ENCODE measurements around the gene C3orf49. TPM values are rescaled to one million over a fixed set of nuclear protein-coding genes. Genes with fewer than 3 reads are reported as not detected.

Gene C3orf49
- polyA plus RNA-seq (2013, experiment 1 of 2) = not detected
- not detected for polyA plus RNA-seq (2013, experiment 2 of 2)

GRCh38 chr3:63819151-63819398 lies at the start of gene C3orf49:
Gene C3orf49 (plus strand): TSS chr3:63819299. CDS start chr3:63819472, 173 bp downstream.
- Histone ChIP-seq H3K27me3 (ENCODE audit: control insufficient read depth in 3 of 3, insufficient read depth in 3 of 3, low read depth in 1 of 3, low read length in 3 of 3) (no peaks in the 10 kb centered on the region), H2BK120ac (ENCODE audit: low read depth, low read length) (no peak within 1 kb of the TSS), H3K4me1 (ENCODE audit: control insufficient read depth in 2 of 2, insufficient read depth in 1 of 2, low read depth in 1 of 2, low read length in 2 of 2) (peaks cover 2 to 6% of the 10 kb centered on the region in 2 donors), H3K9me3 (replicated peaks in 1 of 2; ENCODE audit: control insufficient read depth in 2 of 2, insufficient read depth in 1 of 2, low read depth in 1 of 2, low read length in 2 of 2) (no peaks in the 10 kb centered on the region), H2AFZ (ENCODE audit: low read length) (no peak within 1 kb of the TSS), H3K9ac (ENCODE audit: low read depth, low read length, poor library complexity) (no peak within 1 kb of the TSS), H3K18ac (ENCODE audit: low read length) (no peak within 1 kb of the TSS), H3K79me1 (ENCODE audit: low read depth, low read length) (no peaks in the 10 kb centered on the region), H2BK12ac (ENCODE audit: low read length) (no peak within 1 kb of the TSS), H3K4me2 (ENCODE audit: insufficient read depth, low read length, poor library complexity, severe bottlenecking) (no peak within 1 kb of the TSS), H2BK15ac (ENCODE audit: low read length) (no peak within 1 kb of the TSS), H3K23ac (ENCODE audit: low read depth, low read length, poor library complexity) (no peak within 1 kb of the TSS), H2BK5ac (ENCODE audit: low read length) (no peak within 1 kb of the TSS), H4K8ac (ENCODE audit: low read depth, low read length) (no peak within 1 kb of the TSS), H4K91ac (ENCODE audit: low read depth, low read length, poor library complexity) (no peak within 1 kb of the TSS), H3K4me3 (ENCODE audit: low read length in 2 of 2) (no peak within 1 kb of the TSS), H3K27ac (replicated peaks; ENCODE audit: low read length) (no peak within 1 kb of the TSS), H3K4ac (ENCODE audit: low read length) (no peak within 1 kb of the TSS), H2AK5ac (ENCODE audit: low read depth, low read length) (no peak within 1 kb of the TSS), H3K36me3 (replicated peaks in 1 of 2; ENCODE audit: control insufficient read depth in 2 of 2, insufficient read depth in 2 of 2, low read length in 2 of 2) (no peaks in the 10 kb centered on the region), H3K14ac (ENCODE audit: low read length) (no peak within 1 kb of the TSS)
- WGBS, 2 donors (ENCODE audit: extremely low coverage in 2 of 2, insufficient read length in 2 of 2, insufficient replicate concordance in 1 of 2) = no CpG with 5 or more reads among the region's 1 CpG
- DNase-seq (ENCODE audit: low spot score) = no peak

GRCh38 chr3:63774781-63775180 lies 44.3 kb upstream of the C3orf49 start:
- no peak for DNase-seq (ENCODE audit: low spot score)

GRCh38 chr3:63779227-63779626 lies 39.9 kb upstream of the C3orf49 start:
- Histone ChIP-seq H3K27ac (replicated peaks; ENCODE audit: low read length) (no peak overlapping the region), H3K4me1 (ENCODE audit: control insufficient read depth in 2 of 2, insufficient read depth in 1 of 2, low read depth in 1 of 2, low read length in 2 of 2) (no peaks in the 10 kb centered on the region), H3K79me1 (ENCODE audit: low read depth, low read length) (no peaks in the 10 kb centered on the region), H2BK12ac (ENCODE audit: low read length) (no peak overlapping the region), H3K18ac (ENCODE audit: low read length) (no peak overlapping the region), H4K91ac (ENCODE audit: low read depth, low read length, poor library complexity) (no peak overlapping the region), H2AK5ac (ENCODE audit: low read depth, low read length) (no peak overlapping the region), H3K9ac (ENCODE audit: low read depth, low read length, poor library complexity) (no peak overlapping the region), H3K23ac (ENCODE audit: low read depth, low read length, poor library complexity) (no peak overlapping the region), H2BK5ac (ENCODE audit: low read length) (no peak overlapping the region), H4K8ac (ENCODE audit: low read depth, low read length) (no peak overlapping the region), H3K27me3 (ENCODE audit: control insufficient read depth in 3 of 3, insufficient read depth in 3 of 3, low read depth in 1 of 3, low read length in 3 of 3) (no peaks in the 10 kb centered on the region), H3K14ac (ENCODE audit: low read length) (no peak overlapping the region), H2BK15ac (ENCODE audit: low read length) (no peak overlapping the region), H3K4me2 (ENCODE audit: insufficient read depth, low read length, poor library complexity, severe bottlenecking) (no peak overlapping the region), H2BK120ac (ENCODE audit: low read depth, low read length) (no peak overlapping the region), H2AFZ (ENCODE audit: low read length) (no peak overlapping the region), H3K9me3 (replicated peaks in 1 of 2; ENCODE audit: control insufficient read depth in 2 of 2, insufficient read depth in 1 of 2, low read depth in 1 of 2, low read length in 2 of 2) (no peaks in the 10 kb centered on the region), H3K4ac (ENCODE audit: low read length) (no peak overlapping the region), H3K36me3 (replicated peaks in 1 of 2; ENCODE audit: control insufficient read depth in 2 of 2, insufficient read depth in 2 of 2, low read length in 2 of 2) (no peaks in the 10 kb centered on the region), H3K4me3 (ENCODE audit: low read length in 2 of 2) (no peak overlapping the region)
- no CpG with 5 or more reads among the region's 4 CpGs for WGBS, 2 donors (ENCODE audit: extremely low coverage in 2 of 2, insufficient read length in 2 of 2, insufficient replicate concordance in 1 of 2)
- no peak for DNase-seq (ENCODE audit: low spot score)

More at GRCh38 chr3:63774781-63775180, 44.3 kb upstream of the C3orf49 start:
- H3K9ac ChIP-seq (ENCODE audit: low read depth, low read length, poor library complexity) = no peak overlapping the region
- no peaks in the 10 kb centered on the region for H3K9me3 ChIP-seq (replicated peaks in 1 of 2; ENCODE audit: control insufficient read depth in 2 of 2, insufficient read depth in 1 of 2, low read depth in 1 of 2, low read length in 2 of 2)
- H3K27ac ChIP-seq (replicated peaks; ENCODE audit: low read length) = no peak overlapping the region
- no peak overlapping the region for H3K14ac ChIP-seq (ENCODE audit: low read length)
- H3K4me3 ChIP-seq (ENCODE audit: low read length in 2 of 2) = no peak overlapping the region
- no peaks in the 10 kb centered on the region for H3K36me3 ChIP-seq (replicated peaks in 1 of 2; ENCODE audit: control insufficient read depth in 2 of 2, insufficient read depth in 2 of 2, low read length in 2 of 2)
- no peak overlapping the region for H2AK5ac ChIP-seq (ENCODE audit: low read depth, low read length)
- WGBS, 2 donors (ENCODE audit: extremely low coverage in 2 of 2, insufficient read length in 2 of 2, insufficient replicate concordance in 1 of 2) = no CpG with 5 or more reads among the region's 5 CpGs
- H3K27me3 ChIP-seq (ENCODE audit: control insufficient read depth in 3 of 3, insufficient read depth in 3 of 3, low read depth in 1 of 3, low read length in 3 of 3) = no peaks in the 10 kb centered on the region
- H3K4me2 ChIP-seq (ENCODE audit: insufficient read depth, low read length, poor library complexity, severe bottlenecking) = no peak overlapping the region
- no peak overlapping the region for H2BK15ac ChIP-seq (ENCODE audit: low read length)
- H3K4me1 ChIP-seq (ENCODE audit: control insufficient read depth in 2 of 2, insufficient read depth in 1 of 2, low read depth in 1 of 2, low read length in 2 of 2) = no peaks in the 10 kb centered on the region
- no peak overlapping the region for H2BK12ac ChIP-seq (ENCODE audit: low read length)
- H2AFZ ChIP-seq (ENCODE audit: low read length) = no peak overlapping the region
- no peak overlapping the region for H4K91ac ChIP-seq (ENCODE audit: low read depth, low read length, poor library complexity)
- H3K23ac ChIP-seq (ENCODE audit: low read depth, low read length, poor library complexity) = no peak overlapping the region
- no peaks in the 10 kb centered on the region for H3K79me1 ChIP-seq (ENCODE audit: low read depth, low read length)
- no peak overlapping the region for H2BK5ac ChIP-seq (ENCODE audit: low read length)
- H4K8ac ChIP-seq (ENCODE audit: low read depth, low read length) = no peak overlapping the region
- no peak overlapping the region for H3K4ac ChIP-seq (ENCODE audit: low read length)
- H3K18ac ChIP-seq (ENCODE audit: low read length) = no peak overlapping the region
- H2BK120ac ChIP-seq (ENCODE audit: low read depth, low read length) = no peak overlapping the region

GRCh38 chr3:63791974-63792373 lies 27.1 kb upstream of the C3orf49 start:
- Histone ChIP-seq H4K91ac (ENCODE audit: low read depth, low read length, poor library complexity) (no peak overlapping the region), H4K8ac (ENCODE audit: low read depth, low read length) (no peak overlapping the region), H2AK5ac (ENCODE audit: low read depth, low read length) (no peak overlapping the region), H3K23ac (ENCODE audit: low read depth, low read length, poor library complexity) (no peak overlapping the region), H3K27ac (replicated peaks; ENCODE audit: low read length) (no peak overlapping the region), H2AFZ (ENCODE audit: low read length) (no peak overlapping the region), H3K4me2 (ENCODE audit: insufficient read depth, low read length, poor library complexity, severe bottlenecking) (no peak overlapping the region), H3K9ac (ENCODE audit: low read depth, low read length, poor library complexity) (no peak overlapping the region), H3K4me1 (ENCODE audit: control insufficient read depth in 2 of 2, insufficient read depth in 1 of 2, low read depth in 1 of 2, low read length in 2 of 2) (no peaks in the 10 kb centered on the region), H3K27me3 (ENCODE audit: control insufficient read depth in 3 of 3, insufficient read depth in 3 of 3, low read depth in 1 of 3, low read length in 3 of 3) (peaks cover 0 to 4% (median 0%) of the 10 kb centered on the region in 3 experiments), H2BK15ac (ENCODE audit: low read length) (no peak overlapping the region), H3K79me1 (ENCODE audit: low read depth, low read length) (no peaks in the 10 kb centered on the region), H3K14ac (ENCODE audit: low read length) (no peak overlapping the region), H2BK120ac (ENCODE audit: low read depth, low read length) (no peak overlapping the region), H3K36me3 (replicated peaks in 1 of 2; ENCODE audit: control insufficient read depth in 2 of 2, insufficient read depth in 2 of 2, low read length in 2 of 2) (no peaks in the 10 kb centered on the region), H3K4me3 (ENCODE audit: low read length in 2 of 2) (no peak overlapping the region), H2BK5ac (ENCODE audit: low read length) (no peak overlapping the region), H3K9me3 (replicated peaks in 1 of 2; ENCODE audit: control insufficient read depth in 2 of 2, insufficient read depth in 1 of 2, low read depth in 1 of 2, low read length in 2 of 2) (no peaks in the 10 kb centered on the region), H3K18ac (ENCODE audit: low read length) (no peak overlapping the region), H2BK12ac (ENCODE audit: low read length) (no peak overlapping the region), H3K4ac (ENCODE audit: low read length) (no peak overlapping the region)
- no peak for DNase-seq (ENCODE audit: low spot score)
- no CpG with 5 or more reads among the region's 1 CpG for WGBS, 2 donors (ENCODE audit: extremely low coverage in 2 of 2, insufficient read length in 2 of 2, insufficient replicate concordance in 1 of 2)
